ENCODE data around the gene PARP3. TPM values are rescaled to one million over a fixed set of nuclear protein-coding genes. Genes with fewer than 3 reads are reported as not detected.
A peak's percentile ranks its signal among the peaks of the same experiment; 100 is the strongest.

The PARP3 gene
- total RNA-seq, 4 donors from 2014 or later, result 8.1 to 21.8 (median 14.0) TPM

DNA sequence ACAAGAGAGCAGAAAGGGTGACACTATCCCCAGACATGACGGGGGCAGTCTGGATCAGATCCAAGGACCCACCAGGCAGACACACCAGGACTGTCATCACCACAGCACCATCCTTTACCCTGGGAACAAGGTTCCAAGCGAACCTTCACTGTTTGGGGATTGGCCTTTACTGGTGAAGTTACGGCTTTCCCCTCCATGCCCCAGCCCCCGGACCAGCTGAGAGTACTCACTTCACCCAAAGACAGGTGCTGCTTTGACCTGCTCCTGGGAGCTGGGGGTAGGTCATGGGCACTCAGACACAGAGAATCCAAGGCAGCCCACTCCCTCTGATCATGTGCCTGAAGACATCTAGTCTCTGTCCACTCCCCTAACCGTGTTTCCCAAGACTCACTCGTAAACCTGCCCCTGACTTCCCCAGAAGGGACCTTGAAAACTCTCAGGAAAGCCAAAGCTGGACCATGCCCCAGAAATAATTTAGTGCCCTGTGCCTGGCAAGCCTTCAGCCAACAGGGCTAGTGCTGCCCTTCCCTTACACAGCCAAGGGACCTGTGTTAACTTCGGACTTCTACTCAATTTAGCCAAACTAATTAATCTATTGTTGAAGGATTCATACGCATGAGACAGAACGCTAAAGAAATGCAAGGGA, 3.3 kb upstream of the PARP3 start:
- DNase-seq (ENCODE audit: low spot score in 2 of 2), result peak in 1 of 2 donors; percentile 47
- TF ChIP-seq EP300 (IDR thresholded peaks at IDR 0.05) (no peak), POLR2A (IDR thresholded peaks at IDR 0.05) (no peak), CTCF (IDR thresholded peaks at IDR 0.05) (no peak), POLR2AphosphoS5 (IDR thresholded peaks at IDR 0.05) (no peak)
- no peak overlapping the region for H3K4me3 ChIP-seq
- WGBS, result 84% methylated on average over 9 of the region's 9 CpGs
- no peaks in the 10 kb centered on the region for H3K9me3 ChIP-seq
- H3K27ac ChIP-seq, result no peak overlapping the region
- no peaks in the 10 kb centered on the region for H3K27me3 ChIP-seq
- peaks cover 52% of the 10 kb centered on the region for H3K36me3 ChIP-seq
- peaks cover 34% of the 10 kb centered on the region for H3K4me1 ChIP-seq

DNA sequence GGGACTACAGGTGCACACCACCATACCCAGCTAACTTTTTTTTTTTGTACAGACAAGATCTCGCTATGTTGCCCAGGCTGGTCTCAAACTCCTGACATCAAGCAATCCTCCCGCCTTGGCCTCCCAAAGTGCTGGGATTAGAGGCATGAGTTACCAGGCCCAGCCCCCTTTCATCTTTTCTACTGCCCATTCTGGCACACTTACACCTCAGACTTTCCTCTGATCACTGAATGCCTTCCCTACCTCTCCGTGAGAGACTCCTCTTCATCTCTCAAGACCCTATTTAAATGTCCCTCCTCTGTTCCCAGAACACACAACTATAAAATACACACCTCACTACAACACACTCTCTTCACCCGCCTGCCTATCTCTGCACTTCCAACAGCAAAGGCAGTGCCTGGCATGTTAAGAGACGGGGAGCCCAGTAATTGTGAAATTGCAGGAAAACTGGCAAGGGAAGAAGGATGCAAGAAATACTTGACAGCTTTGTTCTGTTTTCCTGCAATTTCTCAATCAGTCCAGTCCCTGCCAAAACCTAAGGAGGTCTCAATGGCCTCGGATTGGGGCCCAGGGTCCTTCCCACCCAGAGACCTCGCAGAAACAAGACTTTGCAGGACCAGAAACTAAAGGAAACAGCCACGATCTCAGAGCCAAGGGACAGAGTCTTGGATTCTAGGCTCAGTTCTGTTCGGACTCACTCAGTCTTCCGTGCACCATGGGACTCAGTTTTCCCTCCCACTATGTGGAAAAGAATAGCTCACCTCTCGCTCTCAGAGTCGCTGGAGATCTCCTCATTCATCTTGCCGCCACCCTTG, 1.3 kb upstream of the PARP3 start:
- Histone ChIP-seq H3K27me3 (no peaks in the 10 kb centered on the region), H3K4me3 (peak overlapping the region; percentile 82), H3K27ac (peak overlapping the region; percentile 71), H3K4me1 (peaks cover 34% of the 10 kb centered on the region), H3K36me3 (peaks cover 32% of the 10 kb centered on the region), H3K9me3 (no peaks in the 10 kb centered on the region)
- DNase-seq (ENCODE audit: low spot score in 2 of 2), result peak in 1 of 2 donors; percentile 35
- WGBS, result 32% methylated on average over 13 of the region's 13 CpGs
- TF ChIP-seq EP300 (IDR thresholded peaks at IDR 0.05) (no peak), POLR2AphosphoS5 (IDR thresholded peaks at IDR 0.05) (no peak), POLR2A (IDR thresholded peaks at IDR 0.05) (no peak), CTCF (IDR thresholded peaks at IDR 0.05) (no peak)

DNA sequence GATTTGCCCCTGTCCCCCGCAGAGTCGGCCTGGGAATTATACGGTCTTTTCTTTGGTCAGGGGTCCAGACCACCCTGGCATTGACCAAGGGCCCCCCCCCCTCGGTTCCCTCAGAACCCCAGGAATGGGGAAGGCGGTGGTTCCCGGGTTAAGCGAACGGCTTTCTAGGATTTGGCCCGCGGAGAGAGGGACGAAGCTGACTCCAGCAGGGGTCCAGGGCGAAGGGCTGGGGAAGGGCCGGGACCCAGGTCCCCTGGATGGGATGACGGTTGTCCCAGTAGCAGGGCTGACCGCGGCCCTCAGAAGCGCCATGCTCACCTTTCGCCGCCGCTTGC, 733 bp upstream of the PARP3 start:
- TF ChIP-seq CTCF (IDR thresholded peaks at IDR 0.05) (no peak), POLR2A (IDR thresholded peaks at IDR 0.05) (no peak), EP300 (IDR thresholded peaks at IDR 0.05) (no peak), POLR2AphosphoS5 (IDR thresholded peaks at IDR 0.05) (no peak)
- H3K27me3 ChIP-seq, result no peaks in the 10 kb centered on the region
- peaks cover 34% of the 10 kb centered on the region for H3K4me1 ChIP-seq
- DNase-seq (ENCODE audit: low spot score in 2 of 2), result no peak
- H3K36me3 ChIP-seq, result peaks cover 27% of the 10 kb centered on the region
- no peaks in the 10 kb centered on the region for H3K9me3 ChIP-seq
- H3K27ac ChIP-seq, result peak overlapping the region; percentile 71
- WGBS, result 0% methylated on average over 4 of the region's 20 CpGs
- H3K4me3 ChIP-seq, result peak overlapping the region; percentile 82

GRCh38 chr3:51942603-51943450, 664 bp downstream of the PARP3 start:
- Histone ChIP-seq H3K27me3 (no peaks in the 10 kb centered on the region), H3K36me3 (peaks cover 13% of the 10 kb centered on the region), H3K4me1 (peaks cover 34% of the 10 kb centered on the region), H3K27ac (peak overlapping the region; percentile 90), H3K9me3 (no peaks in the 10 kb centered on the region), H3K4me3 (peak overlapping the region; percentile 82)
- WGBS, result 51% methylated on average over 8 of the region's 17 CpGs
- TF ChIP-seq CTCF (IDR thresholded peaks at IDR 0.05) (no peak), EP300 (IDR thresholded peaks at IDR 0.05) (no peak), POLR2AphosphoS5 (IDR thresholded peaks at IDR 0.05) (no peak), POLR2A (IDR thresholded peaks at IDR 0.05) (no peak)
- peak; percentile 79 to 81 for DNase-seq (ENCODE audit: low spot score in 2 of 2)

Measured in suprapubic skin (tissue), 4 donors.